MM.1S (cell line): ENCODE data around the gene TRAF1.

Experiments used
- CTCF ChIP-seq: fragments of 300-600 bp; sonication (generic); IDR thresholded peaks from 2 replicates; pipeline ENCODE4 v1.5.1; 2016; ENCODE audit warnings: antibody characterized with exemption, low read length, mixed read lengths
- EZH2 ChIP-seq: fragments of 300-600 bp; sonication (generic); optimal IDR thresholded peaks from 2 replicates; pipeline ENCODE3; 2017; ENCODE audit warnings: low read depth, mild to moderate bottlenecking, antibody characterized with exemption, low read length, mixed read lengths

GRCh38 chr9:120974181-120974580 is 47.6 kb upstream of the TRAF1 start:
- TF ChIP-seq EZH2 (no peak), CTCF (no peak)
